Karpas-422 (cell line): ENCODE measurements around the gene KRT74. TPM values are rescaled to one million over a fixed set of nuclear protein-coding genes. Genes with fewer than 3 reads are reported as not detected.

Experiments used
- DNase-seq: peaks from one replicate; pipeline ENCODE4 v3.0.0-alpha.2; 2015
- H2AFZ ChIP-seq: fragments of 200-600 bp; sonication (generic); 2 replicates; pipeline ENCODE4 v1.6.1; 2014; ENCODE audit warnings: antibody characterized with exemption, low read length, mixed read lengths
- H3K27ac ChIP-seq: fragments of 200-600 bp; sonication (generic); 2 replicates; pipeline ENCODE4 v1.5.1; 2014; ENCODE audit warnings: mild to moderate bottlenecking, low read length, moderate library complexity
- H3K27me3 ChIP-seq: fragments of 200-600 bp; sonication (generic); 2 replicates; pipeline ENCODE4 v1.6.1; 2014; ENCODE audit warnings: low read length, mixed read lengths
- H3K36me3 ChIP-seq: fragments of 200-600 bp; sonication (generic); 2 replicates; pipeline ENCODE4 v1.6.1; 2014; ENCODE audit warnings: low read length, mixed read lengths; ENCODE audit not compliant: insufficient read depth
- H3K4me1 ChIP-seq: fragments of 200-600 bp; sonication (generic); 2 replicates; pipeline ENCODE4 v1.6.1; 2014; ENCODE audit warnings: mild to moderate bottlenecking, low read length, mixed read lengths
- H3K4me2 ChIP-seq: fragments of 200-600 bp; sonication (generic); 2 replicates; pipeline ENCODE4 v1.6.1; 2014; ENCODE audit warnings: low read length, low read depth, mild to moderate bottlenecking; ENCODE audit not compliant: poor library complexity, severe bottlenecking
- H3K4me3 ChIP-seq: fragments of 200-600 bp; sonication (generic); 2 replicates; pipeline ENCODE4 v1.5.1; 2014; ENCODE audit warnings: mild to moderate bottlenecking, antibody characterized with exemption, low read length, mixed read lengths
- H3K79me2 ChIP-seq: fragments of 200-600 bp; sonication (generic); 2 replicates; pipeline ENCODE4 v1.6.1; 2014; ENCODE audit warnings: mild to moderate bottlenecking, low read length, mixed read lengths
- H3K9ac ChIP-seq: fragments of 200-600 bp; sonication (generic); 2 replicates; pipeline ENCODE4 v1.6.0; 2014; ENCODE audit warnings: low read length
- H3K9me2 ChIP-seq: fragments of 200-600 bp; sonication (generic), shearing (Covaris generic); replicated peaks from 2 replicates; pipeline ENCODE4 v1.6.0; 2014; ENCODE audit warnings: mild to moderate bottlenecking, low read length, moderate library complexity; ENCODE audit not compliant: insufficient read depth
- H3K9me3 ChIP-seq: fragments of 300-700, 200-600 bp; sonication (generic); 2 replicates; pipeline ENCODE4 v1.6.1; 2014; ENCODE audit warnings: low read length, mixed read lengths
- H4K20me1 ChIP-seq: fragments of 200-600 bp; sonication (generic); 2 replicates; pipeline ENCODE4 v1.6.1; 2014; ENCODE audit warnings: mild to moderate bottlenecking, antibody characterized with exemption, low read length, low read depth; ENCODE audit not compliant: insufficient read depth
- total RNA-seq: library from RNA; depleted of rRNA; stranded (reverse); fragments of >200 nt; shearing (Covaris generic); gene quantifications from 2 replicates; pipeline ENCODE4 v1.2.3, GENCODE V29; 2014; ENCODE audit warnings: low replicate concordance

The KRT74 gene
- total RNA-seq, 1 experiment from 2014 or later, result not detected

- Histone ChIP-seq H3K4me2 (no peak overlapping the region), H3K4me1 (no peaks in the 10 kb centered on the region), H3K79me2 (no peaks in the 10 kb centered on the region), H3K9ac (no peak overlapping the region), H3K27me3 (no peaks in the 10 kb centered on the region), H2AFZ (no peak overlapping the region), H4K20me1 (0 out of 2 replicates have a peak, but pooled peaks cover 4% of the 10 kb centered on the region), H3K36me3 (no peaks in the 10 kb centered on the region), H3K9me2 (no peaks in the 10 kb centered on the region), H3K9me3 (no peaks in the 10 kb centered on the region), H3K27ac (no peak overlapping the region), H3K4me3 (no peak overlapping the region)
- no peak for DNase-seq
Measured at GRCh38 chr12:52561880-52562449, 11.7 kb downstream of the KRT74 start.

DNA sequence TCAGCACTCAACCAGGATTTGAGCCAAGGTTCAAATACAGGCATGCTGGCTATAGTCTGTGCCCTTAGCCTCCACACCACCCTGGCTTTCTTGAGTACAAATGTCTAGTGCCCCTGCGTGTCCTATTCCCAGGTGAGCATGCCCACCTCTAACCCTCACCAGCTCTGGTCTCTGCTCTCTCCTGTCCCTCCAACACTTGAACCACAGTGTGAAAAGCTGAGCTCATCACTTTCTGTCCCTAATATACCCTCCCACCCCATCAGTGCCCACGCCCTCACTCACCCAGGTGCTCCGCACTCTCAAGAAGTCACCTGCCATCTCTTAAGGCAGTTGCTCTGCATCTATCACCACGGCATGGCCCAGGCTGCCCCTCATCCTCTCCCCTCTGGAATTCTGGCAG is 13.7 kb downstream of the KRT74 start:
- no peaks in the 10 kb centered on the region for H3K9me3 ChIP-seq
- H3K9me2 ChIP-seq, result no peaks in the 10 kb centered on the region
- no peak overlapping the region for H3K27ac ChIP-seq

GRCh38 chr12:52558781-52559445 is 14.7 kb downstream of the KRT74 start:
- H4K20me1 ChIP-seq, result no peaks in the 10 kb centered on the region
- H3K9me3 ChIP-seq, result no peaks in the 10 kb centered on the region
- no peak overlapping the region for H3K9ac ChIP-seq
- no peak for DNase-seq
- H2AFZ ChIP-seq, result no peak overlapping the region
- no peak overlapping the region for H3K4me3 ChIP-seq
- H3K79me2 ChIP-seq, result no peaks in the 10 kb centered on the region
- no peaks in the 10 kb centered on the region for H3K27me3 ChIP-seq
- H3K4me1 ChIP-seq, result no peaks in the 10 kb centered on the region
- no peaks in the 10 kb centered on the region for H3K36me3 ChIP-seq
- H3K27ac ChIP-seq, result no peak overlapping the region
- H3K4me2 ChIP-seq, result no peak overlapping the region
- no peaks in the 10 kb centered on the region for H3K9me2 ChIP-seq

More for the DNA sequence above, 13.7 kb downstream of the KRT74 start:
- H3K4me1 ChIP-seq, result no peaks in the 10 kb centered on the region
- no peak overlapping the region for H2AFZ ChIP-seq
- H3K79me2 ChIP-seq, result no peaks in the 10 kb centered on the region
- H3K27me3 ChIP-seq, result no peaks in the 10 kb centered on the region
- H3K4me3 ChIP-seq, result no peak overlapping the region
- no peaks in the 10 kb centered on the region for H3K36me3 ChIP-seq
- H3K4me2 ChIP-seq, result no peak overlapping the region
- DNase-seq, result no peak
- H4K20me1 ChIP-seq, result 0 out of 2 replicates have a peak, but pooled peaks cover 4% of the 10 kb centered on the region
- H3K9ac ChIP-seq, result no peak overlapping the region

DNA sequence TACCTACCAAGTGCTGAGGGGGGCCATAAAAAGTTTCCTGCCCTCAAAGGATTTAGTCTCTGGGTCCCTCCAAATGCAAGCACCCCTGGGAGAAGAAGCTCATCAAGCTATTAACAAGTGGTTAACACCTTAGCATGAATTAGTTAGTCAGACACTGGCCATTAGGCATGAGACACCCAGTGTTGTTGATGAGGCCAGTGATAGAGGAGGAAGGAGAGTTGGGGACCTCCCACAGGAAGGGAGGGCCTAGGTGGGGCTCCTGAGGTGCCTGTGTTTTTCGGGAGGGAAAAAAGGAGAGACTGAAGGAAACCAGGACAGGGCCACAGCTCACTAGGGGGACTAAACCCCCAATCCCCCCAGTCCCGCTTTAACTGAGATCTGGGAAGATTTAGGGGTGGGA is 16.2 kb downstream of the KRT74 start:
- Histone ChIP-seq H3K4me1 (no peaks in the 10 kb centered on the region), H4K20me1 (no peaks in the 10 kb centered on the region), H3K27ac (no peak overlapping the region), H3K4me2 (no peak overlapping the region), H3K9ac (no peak overlapping the region), H3K79me2 (no peaks in the 10 kb centered on the region), H3K9me2 (no peaks in the 10 kb centered on the region), H3K4me3 (no peak overlapping the region), H3K27me3 (no peaks in the 10 kb centered on the region), H3K9me3 (no peaks in the 10 kb centered on the region), H2AFZ (no peak overlapping the region), H3K36me3 (no peaks in the 10 kb centered on the region)
- DNase-seq, result no peak

DNA sequence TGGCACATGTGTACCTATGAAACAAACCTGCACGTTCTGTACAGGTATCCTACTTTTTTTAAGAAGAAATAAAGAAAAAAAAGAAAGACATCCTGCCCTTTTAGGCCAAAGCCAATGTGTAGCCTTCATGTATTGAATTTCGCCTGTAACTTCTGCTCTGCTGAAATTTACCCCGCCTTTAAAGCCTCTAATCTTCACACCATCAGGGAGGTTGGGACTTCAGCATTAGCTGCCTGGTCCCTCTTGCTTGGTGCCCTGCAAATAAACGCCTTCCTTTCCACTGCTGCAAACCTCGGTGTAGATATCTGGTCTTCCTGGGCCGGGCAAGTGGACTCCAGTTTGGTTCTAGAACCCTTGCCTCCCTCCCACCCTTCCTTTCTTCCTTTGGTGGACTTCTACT is 18.1 kb downstream of the KRT74 start:
- Histone ChIP-seq H3K9me2 (no peaks in the 10 kb centered on the region), H2AFZ (no peak overlapping the region), H4K20me1 (no peaks in the 10 kb centered on the region), H3K9me3 (no peaks in the 10 kb centered on the region), H3K36me3 (no peaks in the 10 kb centered on the region), H3K4me2 (no peak overlapping the region), H3K79me2 (no peaks in the 10 kb centered on the region), H3K9ac (no peak overlapping the region), H3K4me1 (no peaks in the 10 kb centered on the region), H3K4me3 (no peak overlapping the region), H3K27ac (no peak overlapping the region), H3K27me3 (no peaks in the 10 kb centered on the region)
- no peak for DNase-seq

- Histone ChIP-seq H3K27ac (no peak within 1 kb of the TSS), H3K9me3 (no peaks in the 10 kb centered on the region), H3K36me3 (no peaks in the 10 kb centered on the region), H3K4me3 (no peak within 1 kb of the TSS), H4K20me1 (no peaks in the 10 kb centered on the region), H3K9ac (no peak within 1 kb of the TSS), H3K79me2 (no peaks in the 10 kb centered on the region), H3K27me3 (no peaks in the 10 kb centered on the region), H2AFZ (no peak within 1 kb of the TSS), H3K4me2 (no peak within 1 kb of the TSS), H3K4me1 (no peaks in the 10 kb centered on the region), H3K9me2 (no peaks in the 10 kb centered on the region)
- DNase-seq, result no peak
Measured at GRCh38 chr12:52552681-52553195, 20.9 kb downstream of the KRT74 start, which contains the start of gene KRT71. Gene KRT71 (minus strand): TSS chr12:52553145. CDS start chr12:52553077, 68 bp downstream.

DNA sequence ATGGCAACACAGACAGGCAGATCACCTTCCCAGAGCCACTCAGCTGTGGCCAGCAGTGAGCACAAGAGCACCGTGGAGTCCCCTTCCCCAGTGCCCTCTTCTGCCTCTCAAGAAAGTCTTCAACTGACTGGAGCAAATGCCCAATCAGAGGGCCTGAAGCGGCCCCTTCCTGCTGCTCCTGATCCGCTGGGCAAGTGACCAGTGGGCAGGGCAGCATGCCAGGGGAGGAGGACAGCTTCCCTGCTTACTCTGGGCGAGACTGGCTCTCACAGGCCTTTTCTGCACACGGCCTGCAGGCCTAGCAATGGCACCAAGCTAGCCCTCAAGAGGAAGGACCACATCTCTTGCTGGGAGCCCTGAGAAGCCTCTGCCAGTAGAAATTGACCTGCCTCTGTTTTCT is 21.6 kb downstream of the KRT74 start:
- H3K4me1 ChIP-seq, result no peaks in the 10 kb centered on the region
- no peak overlapping the region for H3K9ac ChIP-seq
- H3K36me3 ChIP-seq, result no peaks in the 10 kb centered on the region
- H2AFZ ChIP-seq, result no peak overlapping the region
- no peak for DNase-seq
- H3K4me3 ChIP-seq, result no peak overlapping the region
- H3K27me3 ChIP-seq, result no peaks in the 10 kb centered on the region
- H3K4me2 ChIP-seq, result no peak overlapping the region
- no peaks in the 10 kb centered on the region for H4K20me1 ChIP-seq
- H3K9me2 ChIP-seq, result no peaks in the 10 kb centered on the region
- no peaks in the 10 kb centered on the region for H3K9me3 ChIP-seq
- H3K79me2 ChIP-seq, result no peaks in the 10 kb centered on the region
- no peak overlapping the region for H3K27ac ChIP-seq

DNA sequence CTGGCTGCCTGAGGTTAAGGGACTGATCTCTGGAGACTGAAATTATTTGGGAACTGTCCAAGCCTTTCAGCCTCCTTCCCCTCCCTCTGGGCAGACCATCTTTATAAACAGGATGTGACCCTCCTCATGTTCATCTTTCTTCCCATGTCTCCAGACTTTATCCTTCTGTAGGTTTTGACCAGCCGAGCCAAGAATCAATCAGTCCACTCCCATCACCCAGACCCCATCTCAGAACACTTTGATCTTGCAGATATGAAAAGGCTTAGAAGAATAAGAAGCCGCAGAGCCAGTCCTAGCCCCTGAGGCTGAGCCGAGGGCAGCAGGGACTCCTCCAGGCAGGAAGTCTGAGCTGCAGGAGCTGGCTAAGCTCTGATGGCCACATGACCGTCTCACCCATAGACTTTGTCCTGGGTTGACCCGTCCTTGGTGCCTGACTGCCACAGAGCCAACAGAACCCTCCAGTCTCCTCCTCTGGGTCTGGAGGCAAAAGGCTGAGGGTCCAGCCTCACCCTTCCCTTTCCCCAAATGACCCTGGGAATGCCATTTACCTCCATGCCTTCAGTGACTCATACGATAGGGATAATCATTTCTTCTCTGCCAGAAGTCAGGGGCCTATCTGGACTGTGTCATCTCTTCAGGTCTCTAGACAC is 22.3 kb downstream of the KRT74 start:
- H3K9me3 ChIP-seq, result no peaks in the 10 kb centered on the region
- H3K27ac ChIP-seq, result no peak overlapping the region
- no peaks in the 10 kb centered on the region for H3K27me3 ChIP-seq
- no peaks in the 10 kb centered on the region for H3K4me1 ChIP-seq
- DNase-seq, result no peak
- H3K79me2 ChIP-seq, result no peaks in the 10 kb centered on the region
- no peak overlapping the region for H3K4me2 ChIP-seq
- H3K9ac ChIP-seq, result no peak overlapping the region
- no peak overlapping the region for H2AFZ ChIP-seq
- H4K20me1 ChIP-seq, result no peaks in the 10 kb centered on the region
- no peaks in the 10 kb centered on the region for H3K36me3 ChIP-seq
- H3K4me3 ChIP-seq, result no peak overlapping the region
- H3K9me2 ChIP-seq, result no peaks in the 10 kb centered on the region
